HepG2 (cell line): ENCODE measurements around the gene VAMP5. TPM values are rescaled to one million over a fixed set of nuclear protein-coding genes. Genes with fewer than 3 reads are reported as not detected.

Experiments
- ATAC-seq: fragments of 200-7000 bp; cut with Tn5 transposase; 3 replicates; pipeline ENCODE4 v1.9.1; 2020; ENCODE audit warnings: mild to moderate bottlenecking, moderate library complexity
- BruUV-seq: library from RNA; stranded (reverse); fragments of 400-500 nt; replicated peaks from 2 replicates; lab custom pipeline; 2021; lab: Mats Ljungman, UMichigan
- CTCF ChIA-PET: fragments of 300-600 bp; formaldehyde crosslinking; extraction: SDS; loops from one replicate; lab custom pipeline; 2021; ENCODE audit warnings: low total read pairs, inconsistent platforms, low intra/inter-chr PET ratio; lab: Yijun Ruan, JAX
- POLR2A ChIA-PET: fragments of 350-600 bp; sonication (Branson Sonifier 250); formaldehyde crosslinking; loops from one replicate; lab custom pipeline; 2020; ENCODE audit warnings: antibody characterized with exemption, inconsistent platforms; lab: Yijun Ruan, JAX
- DNase-seq: peaks from one replicate; pipeline ENCODE4 v3.0.0-alpha.2; 2015; ENCODE audit warnings: low spot score
- FAIRE-seq: peaks from 3 replicates; lab custom pipeline; 2011; peaks lifted over from hg19 to GRCh38; lab: Jason Lieb, UNC
- H2AFZ ChIP-seq: one replicate; pipeline ENCODE4 v1.6.1; 2011; ENCODE audit warnings: low read length, inconsistent platforms
- H3K27ac ChIP-seq: fragments of 300-600 bp; 3 replicates; pipeline ENCODE4 v1.8.0; 2011; ENCODE audit warnings: mixed run types, mild to moderate bottlenecking, mixed read lengths, low read length, inconsistent platforms; ENCODE audit not compliant: insufficient read depth; ENCODE audit errors: extremely low read length
- H3K27me3 ChIP-seq, 2 experiments: fragments of 200-600 bp in 1 of 2; 2 replicates in 1 of 2; 3 replicates in 1 of 2; pipeline versions ENCODE4 v1.6.0 to v1.8.0; 2011; ENCODE audit warnings: low read length in 2 of 2, mild to moderate bottlenecking in 2 of 2, moderate library complexity in 2 of 2, inconsistent platforms in 1 of 2; ENCODE audit not compliant: insufficient read depth in 2 of 2, control insufficient read depth in 1 of 2
- H3K36me3 ChIP-seq, 2 experiments: fragments of 200-600 bp in 1 of 2; replicated peaks in 1 of 2; 2 replicates in 1 of 2; 3 replicates in 1 of 2; pipeline versions ENCODE4 v1.5.1 to v1.8.0; 2011; ENCODE audit warnings: low read length in 2 of 2, inconsistent platforms in 1 of 2; ENCODE audit not compliant: insufficient read depth in 2 of 2, control insufficient read depth in 1 of 2
- H3K4me1 ChIP-seq: 2 replicates; pipeline ENCODE4 v1.5.1; 2012; ENCODE audit warnings: low read length, inconsistent platforms; ENCODE audit not compliant: insufficient read depth
- H3K4me2 ChIP-seq: 2 replicates; pipeline ENCODE4 v1.6.0; 2011; ENCODE audit warnings: low read depth, low read length, inconsistent platforms
- H3K4me3 ChIP-seq, 3 experiments: fragments of 200-600 bp in 1 of 3; sonication (generic), shearing (Covaris generic) in 1 of 3; replicated peaks in 1 of 3; 2 replicates each; pipeline ENCODE4 v1.5.1; 2011 to 2016; ENCODE audit warnings: low read length in 3 of 3, inconsistent platforms in 2 of 3, low read depth in 2 of 3, mild to moderate bottlenecking in 2 of 3, control low read depth in 1 of 3, mixed read lengths in 1 of 3; ENCODE audit not compliant: insufficient read depth in 1 of 3
- H3K79me2 ChIP-seq: one replicate; pipeline ENCODE4 v1.6.1; 2011; ENCODE audit warnings: low read length, inconsistent platforms; ENCODE audit not compliant: insufficient read depth
- H3K9ac ChIP-seq: 2 replicates; pipeline ENCODE4 v1.6.0; 2011; ENCODE audit warnings: mild to moderate bottlenecking, low read depth, low read length, inconsistent platforms; ENCODE audit not compliant: insufficient read depth
- H3K9me3 ChIP-seq: 2 replicates; pipeline ENCODE4 v1.5.1; 2012; ENCODE audit warnings: mild to moderate bottlenecking, low read length
- H4K20me1 ChIP-seq: 2 replicates; pipeline ENCODE4 v1.6.0; 2011; ENCODE audit warnings: inconsistent platforms, mild to moderate bottlenecking, low read length, moderate library complexity; ENCODE audit not compliant: insufficient read depth
- CREM ChIP-seq, 2 experiments: sonication (generic) in 1 of 2; formaldehyde crosslinking in 1 of 2; IDR thresholded peaks; 2 replicates each; pipeline versions ENCODE4 v1.4.0 to v1.6.1; 2016 to 2020; ENCODE audit warnings: antibody characterized with exemption in 1 of 2, mild to moderate bottlenecking in 1 of 2, missing genetic modification reagents in 1 of 2
- FOXC1 ChIP-seq: sonication (generic); formaldehyde crosslinking; IDR thresholded peaks from 2 replicates; pipeline ENCODE4 v1.8.0; 2022; ENCODE audit warnings: mild to moderate bottlenecking, missing genetic modification reagents, borderline replicate concordance
- GABPB1 ChIP-seq: IDR thresholded peaks from 2 replicates; pipeline ENCODE4 v1.6.1; 2016; ENCODE audit warnings: mild to moderate bottlenecking, missing genetic modification reagents, moderate library complexity, missing compliant biosample characterization
- JUN ChIP-seq: sonication (generic); formaldehyde crosslinking; IDR thresholded peaks from 2 replicates; pipeline ENCODE4 v1.4.0; 2020; ENCODE audit warnings: mild to moderate bottlenecking, missing genetic modification reagents
- KLF6 ChIP-seq: IDR thresholded peaks from 2 replicates; pipeline ENCODE4 v1.8.0; 2016; ENCODE audit warnings: missing biosample characterization, missing genetic modification reagents
- MXD4 ChIP-seq: IDR thresholded peaks from 2 replicates; pipeline ENCODE4 v1.6.1; 2016; ENCODE audit warnings: mild to moderate bottlenecking, missing biosample characterization, missing genetic modification reagents
- REL ChIP-seq: sonication (generic); formaldehyde crosslinking; conservative IDR thresholded peaks from 2 replicates; pipeline ENCODE4 v1.8.0; 2022; ENCODE audit warnings: mild to moderate bottlenecking, missing genetic modification reagents, moderate library complexity
- SMAD3 ChIP-seq: sonication (generic); formaldehyde crosslinking; IDR thresholded peaks from 2 replicates; pipeline ENCODE4 v1.4.0; 2020; ENCODE audit warnings: missing genetic modification reagents
- SMARCE1 ChIP-seq: fragments of 450-650 bp; IDR thresholded peaks from 2 replicates; pipeline ENCODE4 v1.6.1; 2017; ENCODE audit warnings: borderline replicate concordance
- SMC3 ChIP-seq: IDR thresholded peaks from 2 replicates; pipeline ENCODE4 v1.6.1; 2011; ENCODE audit warnings: low read length, improper control_type of control experiment
- STAG1 ChIP-seq: sonication (generic); formaldehyde crosslinking; IDR thresholded peaks from 2 replicates; pipeline ENCODE4 v1.4.0; 2020; ENCODE audit warnings: missing genetic modification reagents
- TBP ChIP-seq: sonication (generic); formaldehyde crosslinking; IDR thresholded peaks from 2 replicates; pipeline ENCODE4 v1.5.0; 2020; ENCODE audit warnings: missing genetic modification reagents
- TBX3 ChIP-seq: fragments of 450-650 bp; IDR thresholded peaks from 2 replicates; pipeline ENCODE4 v1.6.1; 2017; ENCODE audit warnings: antibody characterized with exemption, mild to moderate bottlenecking, inconsistent platforms, borderline replicate concordance
- XBP1 ChIP-seq: sonication (generic); formaldehyde crosslinking; IDR thresholded peaks from 2 replicates; pipeline ENCODE4 v1.5.0; 2020; ENCODE audit warnings: missing genetic modification reagents
- ZFP90 ChIP-seq: sonication (generic); formaldehyde crosslinking; IDR thresholded peaks from 2 replicates; pipeline ENCODE4 v1.8.0; 2022; ENCODE audit warnings: missing genetic modification reagents, mild to moderate bottlenecking, inconsistent platforms, borderline replicate concordance
- ZNF17 ChIP-seq: sonication (generic); formaldehyde crosslinking; IDR thresholded peaks from 2 replicates; pipeline ENCODE4 v1.5.0; 2020; ENCODE audit warnings: mild to moderate bottlenecking, missing genetic modification reagents
- ZNF180 ChIP-seq: sonication (generic); formaldehyde crosslinking; IDR thresholded peaks from 2 replicates; pipeline ENCODE4 v1.4.0; 2020; ENCODE audit warnings: low read depth, missing genetic modification reagents, borderline replicate concordance
- ZNF337 ChIP-seq: sonication (generic); formaldehyde crosslinking; IDR thresholded peaks from 2 replicates; pipeline ENCODE4 v1.5.1; 2020; ENCODE audit warnings: missing genetic modification reagents, low read depth, mild to moderate bottlenecking, borderline replicate concordance
- ZNF546 ChIP-seq: sonication (generic); formaldehyde crosslinking; conservative IDR thresholded peaks from 2 replicates; pipeline ENCODE4 v1.8.1; 2023; ENCODE audit warnings: mild to moderate bottlenecking, missing genetic modification reagents
- ZNF772 ChIP-seq: sonication (generic); formaldehyde crosslinking; IDR thresholded peaks from 2 replicates; pipeline ENCODE4 v1.5.0; 2020; ENCODE audit warnings: mild to moderate bottlenecking, missing genetic modification reagents
- WGBS: methylation state at CpG from one replicate; pipeline ENCODE4 v1.1.6; 2017; ENCODE audit warnings: low lambda C conversion rate; 5-methylcytosine and 5-hydroxymethylcytosine counted together
- in situ Hi-C: cut with HindIII; loops from 2 replicates; pipeline ENCODE4 v1.10.0; 2017; ENCODE audit warnings: low pct_unique_long_range_greater_than_20kb; ENCODE audit not compliant: extremely low pct_ligation_motif_present
- intact Hi-C: fragments of 100-400 bp; cut with micrococcal nuclease; formaldehyde crosslinking; loops from one replicate; pipeline ENCODE4 v1.10.0; 2022; ENCODE audit not compliant: unreplicated experiment
- polyA plus RNA-seq, 8 experiments: library from polyadenylated mRNA; depleted of rRNA in 3 of 8; stranded (reverse) in 7 of 8; unstranded in 1 of 8; fragments of >200 nt; fragmentation: Illumina TruSeq in 4 of 8; extraction: Trizol in 4 of 8; gene quantifications; 2 replicates each; pipeline versions ENCODE4 v1.2.1 to v1.2.3, GENCODE V29; 2011 to 2016; ENCODE audit warnings: low read depth in 4 of 8, missing spikeins in 1 of 8, mixed read lengths in 1 of 8; ENCODE audit not compliant: insufficient read depth in 1 of 8
- total RNA-seq, 5 experiments: library from RNA; depleted of rRNA; stranded (reverse); fragments of >200 nt; fragmentation: Illumina TruSeq; extraction: Trizol; gene quantifications; 2 replicates each; pipeline ENCODE4 v1.2.3, GENCODE V29; 2016; ENCODE audit warnings: low read depth in 1 of 5
- TF ChIP-seq, protein P1 (sequence below): IDR thresholded peaks from 2 replicates; pipeline ENCODE4 v1.6.1; 2012; ENCODE audit warnings: low read depth, low read length, improper control_type of control experiment

Gene VAMP5
- total and polyA plus RNA-seq, 2 of the 13 experiments (the other 11 are each of a cell fraction or from before 2014, with no cell fraction given) = 7.2 to 56.7 TPM

DNA sequence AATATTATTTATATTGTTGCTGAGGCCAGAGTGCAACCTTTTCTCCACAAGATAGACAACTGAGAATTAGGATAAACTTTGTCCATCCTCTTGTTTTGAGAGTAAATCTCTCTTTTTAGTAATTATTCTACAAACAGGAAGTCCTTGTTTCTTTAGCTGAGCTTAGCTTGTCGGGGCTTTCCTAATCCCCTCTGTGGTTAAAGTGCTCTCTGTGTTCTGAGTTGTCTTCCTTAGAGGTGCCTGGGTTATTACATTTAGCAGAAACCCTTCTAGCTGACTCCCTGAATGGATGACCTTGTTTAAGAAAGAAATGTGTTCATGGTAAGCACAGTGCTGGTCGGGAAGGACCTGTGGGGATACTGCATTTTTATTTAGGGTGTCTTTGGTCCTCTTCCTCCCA is 44.4 kb downstream of the VAMP5 start (continued):
- TF ChIP-seq CREM (IDR thresholded peaks at IDR 0.05) (no peak), CREM (CRISPR knock-in tag; IDR thresholded peaks at IDR 0.05) (no peak), ZNF180 (CRISPR knock-in tag) (no peak), ZFP90 (CRISPR knock-in tag) (no peak)
- TF ChIP-seq, all 625 proteins: peak for 0

DNA sequence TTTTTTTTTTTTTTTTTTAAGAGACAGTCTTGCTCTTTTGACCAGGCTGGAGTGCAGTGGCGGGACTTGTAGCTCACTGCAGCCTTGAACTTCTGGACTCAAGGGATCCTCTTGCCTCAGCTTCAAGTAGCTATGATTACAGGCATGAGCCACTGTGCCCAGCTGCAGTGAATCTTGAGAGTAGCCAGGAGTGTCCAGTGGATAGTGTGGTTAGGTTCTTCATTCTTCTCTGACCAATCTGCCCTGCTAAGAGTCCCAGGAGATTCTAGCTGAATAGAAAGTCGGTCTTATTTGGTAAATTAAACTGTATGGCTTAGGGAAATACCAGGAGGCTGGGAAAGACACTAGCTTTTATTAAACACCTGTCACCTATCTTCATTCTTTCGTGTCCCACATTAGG is 47.1 kb downstream of the VAMP5 start:
- no peak overlapping the region for H3K27ac ChIP-seq
- no peak overlapping the region for H3K9ac ChIP-seq
- ChIA-PET CTCF (no interaction called here), POLR2A (interaction anchor here (0.7 to 1.6 kb wide), 4 partner anchors 15 to 211 kb away, joined by 3 to 4 read pairs (median 3); partner anchors contain the start of genes ATOH8 and USP39)
- FAIRE-seq (no peak), ATAC-seq (no peak), DNase-seq (no peak)
- WGBS = 97% methylated on average over 3 of the region's 3 CpGs
- no peak overlapping the region for H3K4me2 ChIP-seq
- H3K36me3 ChIP-seq = peaks cover 32 to 90% of the 10 kb centered on the region in 2 experiments
- no peaks in the 10 kb centered on the region for H3K9me3 ChIP-seq
- H3K79me2 ChIP-seq = peaks cover 8% of the 10 kb centered on the region
- H3K27me3 ChIP-seq = no peaks in the 10 kb centered on the region
- TF ChIP-seq KLF6 (no peak), SMAD3 (no peak), ZNF772 (no peak), SMARCE1 (no peak), GABPB1 (no peak), XBP1 (CRISPR knock-in tag) (no peak), REL (no peak), ZNF337 (no peak), STAG1 (CRISPR knock-in tag) (no peak), FOXC1 (CRISPR knock-in tag) (no peak), ZNF546 (no peak), SMC3 (no peak), JUN (CRISPR knock-in tag) (no peak), ZNF17 (CRISPR knock-in tag) (no peak), MXD4 (CRISPR knock-in tag) (no peak), TBX3 (no peak), TBP (no peak)
- TF ChIP-seq, protein P1, sequence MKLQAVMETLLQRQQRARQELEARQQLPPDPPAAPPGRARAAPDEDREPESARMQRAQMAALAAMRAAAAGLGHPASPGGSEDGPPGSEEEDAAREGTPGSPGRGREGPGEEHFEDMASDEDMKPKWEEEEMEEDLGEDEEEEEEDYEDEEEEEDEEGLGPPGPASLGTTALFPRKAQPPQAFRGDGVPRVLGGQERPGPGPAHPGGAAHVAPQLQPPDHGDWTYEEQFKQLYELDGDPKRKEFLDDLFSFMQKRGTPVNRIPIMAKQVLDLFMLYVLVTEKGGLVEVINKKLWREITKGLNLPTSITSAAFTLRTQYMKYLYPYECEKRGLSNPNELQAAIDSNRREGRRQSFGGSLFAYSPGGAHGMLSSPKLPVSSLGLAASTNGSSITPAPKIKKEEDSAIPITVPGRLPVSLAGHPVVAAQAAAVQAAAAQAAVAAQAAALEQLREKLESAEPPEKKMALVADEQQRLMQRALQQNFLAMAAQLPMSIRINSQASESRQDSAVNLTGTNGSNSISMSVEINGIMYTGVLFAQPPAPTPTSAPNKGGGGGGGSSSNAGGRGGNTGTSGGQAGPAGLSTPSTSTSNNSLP = no peak
- intact Hi-C loops = no loop called here
- no peaks in the 10 kb centered on the region for H3K4me1 ChIP-seq
- in situ Hi-C loops = no loop called here
- H3K4me3 ChIP-seq = no peak overlapping the region
- BruUV-seq = no TSS peak
- H4K20me1 ChIP-seq = no peaks in the 10 kb centered on the region
- no peak overlapping the region for H2AFZ ChIP-seq
